Measurements from ENCODE around the gene TMC1.

- TF ChIP-seq EP300 (IDR thresholded peaks at IDR 0.05) (no peak), POLR2A (IDR thresholded peaks at IDR 0.05) (no peak), POLR2AphosphoS5 (IDR thresholded peaks at IDR 0.05) (no peak)
- TF ChIP-seq, protein P1, sequence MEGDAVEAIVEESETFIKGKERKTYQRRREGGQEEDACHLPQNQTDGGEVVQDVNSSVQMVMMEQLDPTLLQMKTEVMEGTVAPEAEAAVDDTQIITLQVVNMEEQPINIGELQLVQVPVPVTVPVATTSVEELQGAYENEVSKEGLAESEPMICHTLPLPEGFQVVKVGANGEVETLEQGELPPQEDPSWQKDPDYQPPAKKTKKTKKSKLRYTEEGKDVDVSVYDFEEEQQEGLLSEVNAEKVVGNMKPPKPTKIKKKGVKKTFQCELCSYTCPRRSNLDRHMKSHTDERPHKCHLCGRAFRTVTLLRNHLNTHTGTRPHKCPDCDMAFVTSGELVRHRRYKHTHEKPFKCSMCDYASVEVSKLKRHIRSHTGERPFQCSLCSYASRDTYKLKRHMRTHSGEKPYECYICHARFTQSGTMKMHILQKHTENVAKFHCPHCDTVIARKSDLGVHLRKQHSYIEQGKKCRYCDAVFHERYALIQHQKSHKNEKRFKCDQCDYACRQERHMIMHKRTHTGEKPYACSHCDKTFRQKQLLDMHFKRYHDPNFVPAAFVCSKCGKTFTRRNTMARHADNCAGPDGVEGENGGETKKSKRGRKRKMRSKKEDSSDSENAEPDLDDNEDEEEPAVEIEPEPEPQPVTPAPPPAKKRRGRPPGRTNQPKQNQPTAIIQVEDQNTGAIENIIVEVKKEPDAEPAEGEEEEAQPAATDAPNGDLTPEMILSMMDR (IDR thresholded peaks at IDR 0.05), result no peak
These were observed 91.0 kb downstream of the TMC1 start for GRCh38 chr9:72612449-72612848.

Measured in suprapubic skin (tissue), 4 donors.